NCI-H526 (cell line): ENCODE measurements around the gene ACTL6B.

Experiments used
- DNase-seq, 2 experiments: peaks; one replicate each; lab custom pipeline; 2025; lab: John Stamatoyannopoulos, UW

ACTL6B gene

DNA sequence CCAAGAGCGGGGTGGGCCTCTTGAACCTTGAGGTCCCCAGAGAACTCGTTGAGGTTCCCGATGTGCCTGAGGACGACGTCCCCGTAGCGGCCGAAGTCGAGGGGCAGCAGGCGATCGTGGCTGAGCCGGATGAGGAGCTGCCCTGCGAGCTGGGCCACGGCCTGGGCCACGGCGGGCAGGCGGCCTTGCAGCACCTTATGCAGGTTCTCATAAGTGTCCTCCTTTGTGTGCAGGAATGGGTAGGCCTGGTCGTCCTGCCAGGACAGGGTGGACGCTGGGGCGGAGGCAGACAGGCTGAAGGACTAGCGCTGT, 29.1 kb downstream of the ACTL6B start:
- no peak for DNase-seq

DNA sequence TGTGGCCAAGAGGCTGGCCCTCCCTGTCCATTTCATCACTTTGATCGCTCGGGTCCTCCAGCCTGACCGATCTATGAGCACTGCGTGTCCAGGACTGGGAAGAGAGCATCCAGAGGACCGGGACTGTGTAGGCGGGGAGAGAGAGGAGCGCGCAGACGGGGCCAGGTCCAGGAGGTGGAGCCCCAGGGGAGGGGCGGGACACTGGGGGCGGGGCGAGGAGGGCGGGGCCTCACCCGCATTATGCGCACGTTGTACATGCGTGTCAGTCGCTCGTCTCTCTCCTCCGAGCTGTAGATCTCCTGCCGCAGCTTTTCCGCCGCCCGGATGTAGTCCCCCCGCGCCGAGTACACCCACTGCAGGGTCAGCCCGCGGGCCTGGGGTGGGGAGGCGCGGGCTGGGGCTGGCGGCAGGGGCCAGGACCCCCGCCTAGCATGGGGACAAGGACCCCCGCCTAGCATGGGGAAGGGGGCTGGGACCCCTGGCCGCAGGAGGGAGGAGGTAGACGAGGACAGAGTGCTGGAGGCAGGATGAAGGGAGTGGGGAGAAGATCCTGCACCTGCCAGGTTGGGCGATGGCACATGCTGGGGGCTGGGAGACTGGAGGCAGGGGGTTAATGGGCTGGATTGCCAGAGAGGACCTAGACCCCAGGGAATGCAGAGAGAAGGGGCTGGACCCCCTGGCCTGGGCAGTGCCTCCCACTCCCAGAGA, 29.6 kb downstream of the ACTL6B start:
- peak; percentile 64 to 89 for DNase-seq

GRCh38 chr7:100626055-100626454, 30.2 kb downstream of the ACTL6B start:
- no peak for DNase-seq

- no peak for DNase-seq
These were observed 32.1 kb downstream of the ACTL6B start for GRCh38 chr7:100623951-100624824.

- DNase-seq = no peak
These were observed 34.7 kb downstream of the ACTL6B start for GRCh38 chr7:100621554-100621953.

DNA sequence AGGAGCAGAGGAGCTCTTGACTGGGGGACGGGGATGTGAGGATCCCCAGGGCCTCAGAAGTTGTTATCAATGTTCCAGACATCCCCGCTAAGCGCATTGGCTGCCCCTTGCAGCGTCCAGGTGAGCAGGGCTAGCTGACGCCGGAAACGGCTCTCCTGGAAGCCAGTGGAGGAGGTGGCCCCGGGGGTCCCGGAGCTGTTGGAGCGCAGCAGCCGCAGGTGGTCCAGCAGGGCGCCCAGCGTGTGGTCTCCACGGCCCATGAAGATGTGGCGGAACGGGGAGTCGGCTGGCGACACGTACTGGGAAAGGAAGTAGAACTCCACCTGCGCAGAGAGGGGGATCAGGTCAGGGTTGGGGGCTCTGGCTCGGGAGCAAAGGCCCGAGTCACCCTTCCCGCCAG, 35.4 kb downstream of the ACTL6B start:
- no peak for DNase-seq

DNA sequence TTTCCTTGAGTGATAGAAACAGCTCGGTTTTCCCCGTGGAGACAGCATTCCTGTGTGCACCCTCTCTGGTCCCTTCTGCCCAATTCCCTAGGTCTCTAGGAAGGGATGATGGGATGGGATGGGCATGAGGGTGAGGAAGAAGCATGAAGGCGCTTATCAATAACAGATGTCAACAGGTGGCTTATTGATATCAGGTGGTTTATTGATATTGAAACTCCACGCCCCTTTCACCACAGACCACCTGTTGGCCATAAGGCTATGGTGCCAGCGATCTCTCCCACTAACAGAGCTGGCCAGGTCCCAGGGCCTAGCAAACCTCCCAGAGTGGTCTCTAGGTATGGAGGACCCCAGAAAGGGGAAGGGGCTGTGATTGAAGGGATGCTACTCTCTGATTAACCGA, 36.0 kb downstream of the ACTL6B start:
- no peak for DNase-seq

- no peak for DNase-seq
These were observed 41.9 kb downstream of the ACTL6B start for GRCh38 chr7:100614308-100614861.

DNA sequence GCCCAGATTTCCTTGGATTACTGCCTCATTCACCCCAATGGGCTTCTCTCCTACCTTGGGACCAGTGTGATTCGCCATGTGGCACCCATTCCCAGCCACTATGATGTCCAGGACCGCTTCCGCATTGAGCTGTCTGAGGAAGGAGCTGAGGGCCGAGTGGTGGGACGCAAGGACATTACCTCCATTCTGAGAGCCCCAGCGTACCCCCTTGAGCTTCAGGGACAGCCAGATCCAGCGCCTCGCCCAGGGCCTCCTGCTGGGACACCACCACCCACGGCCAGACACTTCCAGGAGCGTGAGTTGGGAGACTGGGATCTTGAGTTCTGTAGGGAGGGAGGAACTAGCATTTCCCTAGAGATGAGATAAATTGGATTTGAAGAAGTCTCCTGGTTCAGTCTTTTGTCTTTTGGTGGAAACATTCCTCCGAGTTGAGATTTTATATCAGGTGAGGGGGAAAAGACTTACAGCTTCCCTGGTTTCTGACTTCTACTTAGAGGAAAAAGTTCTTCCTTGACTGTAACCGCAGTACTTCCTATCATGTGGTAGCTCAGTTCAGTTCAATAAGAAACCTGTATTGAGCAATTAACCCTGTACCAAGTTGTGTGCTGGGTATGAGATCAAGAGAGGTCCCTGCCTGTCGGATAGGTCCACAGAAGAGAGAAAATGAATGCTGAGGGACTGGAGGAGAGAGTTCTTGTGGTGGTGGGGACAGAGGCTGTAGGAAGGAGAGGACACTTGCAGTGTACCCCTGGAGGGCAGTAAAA, 42.7 kb downstream of the ACTL6B start:
- no peak for DNase-seq

DNA sequence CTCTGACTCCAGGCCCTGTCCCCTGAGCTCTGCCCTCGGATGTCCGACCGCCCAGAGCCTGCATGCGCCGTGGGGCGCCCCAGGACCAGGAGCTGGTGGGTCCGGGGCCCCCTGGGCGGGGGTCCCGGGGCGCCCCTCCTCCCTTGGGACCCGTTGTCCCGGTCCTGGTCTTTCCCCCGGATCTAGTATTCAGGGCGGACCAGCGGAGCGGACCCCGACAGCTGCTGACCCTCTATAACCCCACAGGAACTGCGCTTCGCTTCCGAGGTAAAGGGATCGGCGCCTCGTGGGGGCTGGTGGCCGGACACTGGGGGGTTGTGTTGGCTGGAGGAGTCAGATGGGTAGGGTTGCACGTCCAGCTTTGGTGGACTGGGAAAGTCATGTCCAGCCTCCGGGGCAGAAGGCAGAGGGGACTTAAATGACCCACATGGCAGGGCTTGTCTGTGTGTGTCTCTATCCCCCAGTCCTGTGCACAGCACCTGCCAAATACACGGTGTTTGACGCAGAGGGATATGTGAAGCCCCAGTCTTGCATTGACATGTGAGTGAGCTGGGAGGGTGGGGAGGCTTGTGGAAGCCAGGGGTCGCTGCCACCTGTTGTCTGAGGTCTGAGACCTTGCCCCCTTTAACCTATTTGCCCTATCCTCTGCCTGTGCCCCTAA, 43.4 kb downstream of the ACTL6B start:
- DNase-seq = peak in 1 of 2 experiments; percentile 49

GRCh38 chr7:100611983-100612729, 44.1 kb downstream of the ACTL6B start, which contains the start of gene MOSPD3:
MOSPD3 (plus strand) TSS chr7:100612540; CDS start chr7:100612792, 252 bp downstream.
- peak; percentile 99 to 100 for DNase-seq

- no peak for DNase-seq
These were observed 46.3 kb downstream of the ACTL6B start for GRCh38 chr7:100609958-100610357.

GRCh38 chr7:100607111-100607510, 49.1 kb downstream of the ACTL6B start:
- no peak for DNase-seq

GRCh38 chr7:100606313-100606712, 49.9 kb downstream of the ACTL6B start:
- DNase-seq = no peak

DNA sequence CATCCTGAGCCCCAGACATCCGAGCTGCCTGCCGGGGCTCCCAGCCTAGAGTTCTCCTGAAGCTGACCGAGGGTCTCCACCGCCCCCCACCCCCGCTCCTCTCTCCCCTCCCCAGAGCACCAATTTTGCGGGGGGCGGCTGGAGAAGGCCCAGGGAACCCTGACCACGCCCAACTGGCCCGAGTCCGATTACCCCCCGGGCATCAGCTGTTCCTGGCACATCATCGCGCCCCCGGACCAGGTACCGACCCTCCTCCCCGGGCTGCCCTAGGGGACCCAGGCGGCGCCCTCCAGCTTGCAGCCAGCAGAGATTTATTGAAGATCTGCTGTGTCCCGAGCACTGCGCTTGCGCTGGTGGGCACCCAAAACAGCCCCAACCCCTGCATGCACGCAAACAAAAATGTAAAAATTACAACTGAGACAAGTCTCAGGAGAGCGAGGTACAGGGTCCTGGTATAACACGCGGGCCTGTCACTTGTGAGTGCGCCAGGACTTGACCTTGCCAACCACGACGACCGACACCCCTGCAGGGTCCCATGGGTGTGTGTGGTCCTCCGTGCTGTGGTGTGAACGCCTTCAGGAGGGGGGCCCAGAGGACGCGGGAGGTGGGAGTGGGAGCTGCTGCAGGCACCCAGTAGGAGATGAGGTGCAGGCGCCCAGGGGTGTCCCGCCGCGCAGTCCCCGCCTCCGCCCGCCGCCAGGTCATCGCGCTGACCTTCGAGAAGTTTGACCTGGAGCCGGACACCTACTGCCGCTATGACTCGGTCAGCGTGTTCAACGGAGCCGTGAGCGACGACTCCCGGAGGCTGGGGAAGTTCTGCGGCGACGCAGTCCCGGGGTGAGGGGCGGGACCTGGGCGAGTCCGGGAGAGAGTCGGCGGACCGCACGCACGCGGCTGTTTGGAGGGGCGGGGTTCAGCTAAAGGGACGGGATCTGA, 51.0 kb downstream of the ACTL6B start:
- peak in 1 of 2 experiments; percentile 51 for DNase-seq

GRCh38 chr7:100604028-100604975, 51.9 kb downstream of the ACTL6B start:
- DNase-seq = peak in 1 of 2 experiments; percentile 82

DNA sequence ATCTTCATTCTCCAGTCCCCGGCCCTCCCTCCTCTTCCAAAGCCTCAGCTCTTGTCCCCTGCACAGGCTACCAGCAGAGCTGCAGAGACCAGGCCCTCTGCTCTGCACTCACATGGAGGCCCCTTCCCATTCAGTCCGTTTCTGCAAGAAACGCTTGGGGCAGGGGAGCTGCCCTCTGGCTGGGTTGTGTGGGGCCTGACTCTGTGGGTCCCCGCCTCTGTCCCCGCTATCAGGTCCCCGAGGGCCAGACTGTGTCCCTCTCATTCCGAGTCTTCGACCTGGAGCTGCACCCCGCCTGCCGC, 52.6 kb downstream of the ACTL6B start:
- peak in 1 of 2 experiments; percentile 63 for DNase-seq

GRCh38 chr7:100602889-100603725, 53.1 kb downstream of the ACTL6B start:
- peak in 1 of 2 experiments; percentile 29 for DNase-seq
